ENCODE data around the gene SCAF4. TPM values are rescaled to one million over a fixed set of nuclear protein-coding genes. Genes with fewer than 3 reads are reported as not detected.
"Not testable (repeated sequence)": the region's sequence is repeated elsewhere in the genome, so short reads cannot be mapped to it uniquely, and the experiment has no call there.

Gene SCAF4
- total RNA-seq, 5 donors from 2014 or later (not counting 1 experiment from before 2014, with no cell fraction given), result 57.5 to 71.9 (median 62.4) TPM

DNA sequence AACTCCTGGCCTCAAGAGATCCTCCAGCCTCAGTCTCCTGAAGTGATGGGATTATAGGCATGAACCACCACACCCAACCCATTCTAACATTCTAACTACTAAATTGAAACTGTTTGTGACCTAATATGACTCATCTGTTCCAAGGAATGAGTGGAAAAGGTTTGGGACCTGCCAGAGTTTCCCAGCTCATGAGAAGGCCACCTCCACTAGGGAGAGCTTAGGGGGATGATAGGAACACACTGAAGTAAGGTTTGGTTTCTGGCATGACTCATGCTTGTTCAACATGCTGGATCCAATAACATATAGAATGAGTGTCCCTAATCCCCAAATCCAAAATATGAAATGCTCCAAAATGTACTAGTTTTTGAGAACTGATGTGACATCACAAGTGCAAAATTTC lies 18.9 kb upstream of the SCAF4 start:
- ChIA-PET CTCF (no interaction called here), POLR2A (no interaction called here)
- Mint-ChIP-seq H3K4me1 (no peaks in the 10 kb centered on the region), H3K36me3 (peaks cover 6% of the 10 kb centered on the region), H3K27me3 (peaks cover under 1 to 6% of the 10 kb centered on the region in 2 donors), H3K4me3 (no peak overlapping the region), H3K9me3 (peaks cover 0 to 6% (median 2%) of the 10 kb centered on the region in 3 donors), H3K27ac (no peak overlapping the region)
- Histone ChIP-seq H3K27me3 (replicated peaks in 1 of 2; ENCODE audit: control insufficient read depth in 2 of 2, extremely low read depth in 1 of 2, insufficient read depth in 2 of 2, low read length in 1 of 2) (peaks cover 0 to 8% of the 10 kb centered on the region in 2 experiments), H3K4me3 (ENCODE audit: control insufficient read depth in 1 of 2, extremely low read depth in 1 of 2, low read length in 1 of 2) (no peak overlapping the region), H3K27ac (ENCODE audit: low read length) (no peak overlapping the region), H3K9me3 (no peaks in the 10 kb centered on the region), H3K36me3 (ENCODE audit: control insufficient read depth in 2 of 2, extremely low read depth in 1 of 2, insufficient read depth in 1 of 2, low read length in 1 of 2) (no peaks in the 10 kb centered on the region), H3K4me1 (ENCODE audit: control insufficient read depth in 1 of 2, extremely low read depth in 1 of 2, insufficient read depth in 2 of 2, low read length in 2 of 2) (no peaks in the 10 kb centered on the region)
- ATAC-seq (replicated peaks in 1 of 4), result no peak
- no peak for DNase-seq

DNA sequence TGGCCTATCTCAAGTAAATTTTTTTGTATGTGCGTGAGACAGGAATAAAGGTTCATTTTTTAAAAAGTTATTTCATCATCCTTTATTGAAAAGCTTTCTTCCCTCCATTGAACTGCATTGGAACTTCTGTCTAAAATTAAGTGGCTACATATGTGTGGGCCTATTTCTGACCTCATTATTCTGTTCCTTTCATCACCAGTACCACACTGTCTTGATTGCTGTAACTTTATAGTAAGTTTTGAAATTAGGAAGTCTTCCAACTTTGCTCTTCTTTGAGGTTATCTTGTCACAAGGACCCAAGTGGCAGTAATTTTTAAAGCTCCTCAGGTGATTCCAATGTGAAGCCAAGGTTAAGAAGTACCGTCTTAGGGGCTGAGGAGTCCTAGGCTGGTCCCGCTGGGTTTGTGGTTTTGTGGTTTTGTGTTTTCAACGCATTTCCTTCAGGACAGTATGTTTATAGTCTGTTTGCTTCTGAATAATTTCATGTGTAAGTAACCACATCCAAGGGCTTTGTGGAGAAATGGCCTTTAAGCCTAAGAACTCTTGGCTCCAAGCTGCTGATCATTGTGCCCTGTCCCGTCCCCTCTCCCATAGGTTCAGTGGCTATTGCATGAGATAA lies 12.4 kb upstream of the SCAF4 start:
- DNase-seq, result no peak
- Mint-ChIP-seq H3K27me3 (peaks cover 0 to 4% of the 10 kb centered on the region in 2 donors), H3K27ac (no peak overlapping the region), H3K36me3 (peaks cover 12% of the 10 kb centered on the region), H3K4me3 (no peak overlapping the region), H3K4me1 (peaks cover 0 to 3% (median 0%) of the 10 kb centered on the region in 3 donors), H3K9me3 (peaks cover 0 to 9% (median 3%) of the 10 kb centered on the region in 3 donors)
- ChIA-PET POLR2A (interaction anchor here in 1 of 2 donors (0.6 kb wide), 1 partner anchor 1027 kb away, joined by 5 read pairs; the partner anchor contains the start of gene PAXBP1), CTCF (no interaction called here)
- no peak for ATAC-seq (replicated peaks in 1 of 4)
- Histone ChIP-seq H3K4me3 (ENCODE audit: control insufficient read depth in 1 of 2, extremely low read depth in 1 of 2, low read length in 1 of 2) (no peak overlapping the region), H3K4me1 (ENCODE audit: control insufficient read depth in 1 of 2, extremely low read depth in 1 of 2, insufficient read depth in 2 of 2, low read length in 2 of 2) (no peaks in the 10 kb centered on the region), H3K36me3 (ENCODE audit: control insufficient read depth in 2 of 2, extremely low read depth in 1 of 2, insufficient read depth in 1 of 2, low read length in 1 of 2) (no peaks in the 10 kb centered on the region), H3K27ac (ENCODE audit: low read length) (no peak overlapping the region), H3K9me3 (no peaks in the 10 kb centered on the region), H3K27me3 (replicated peaks in 1 of 2; ENCODE audit: control insufficient read depth in 2 of 2, extremely low read depth in 1 of 2, insufficient read depth in 2 of 2, low read length in 1 of 2) (peaks cover 0 to 1% of the 10 kb centered on the region in 2 experiments)
- WGBS (ENCODE audit: insufficient coverage), result no CpG with 5 or more reads among the region's 5 CpGs

DNA sequence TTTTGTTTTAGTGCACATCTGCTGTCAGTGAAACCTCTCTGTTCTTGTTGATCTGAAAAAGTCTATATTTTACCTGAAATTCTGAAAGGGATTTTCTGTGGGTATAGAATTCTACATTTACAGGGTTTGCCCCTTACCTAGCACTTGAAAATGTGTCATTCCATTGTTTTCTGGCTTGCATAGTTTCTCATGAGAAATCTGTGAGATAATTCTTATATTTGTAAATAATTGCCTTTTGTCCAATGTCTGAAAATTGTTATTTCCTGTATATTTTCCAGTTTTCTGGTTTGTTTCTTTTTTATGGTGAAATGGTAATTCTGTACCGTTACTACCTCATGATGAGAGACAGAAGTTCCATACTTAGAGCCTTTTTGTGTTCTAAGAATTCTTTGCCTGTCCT lies 11.8 kb upstream of the SCAF4 start:
- no peak overlapping the region for H3K4me3 Mint-ChIP-seq
- Histone ChIP-seq H3K4me1 (ENCODE audit: control insufficient read depth in 1 of 2, extremely low read depth in 1 of 2, insufficient read depth in 2 of 2, low read length in 2 of 2) (no peaks in the 10 kb centered on the region), H3K36me3 (ENCODE audit: control insufficient read depth in 2 of 2, extremely low read depth in 1 of 2, insufficient read depth in 1 of 2, low read length in 1 of 2) (no peaks in the 10 kb centered on the region), H3K4me3 (ENCODE audit: control insufficient read depth in 1 of 2, extremely low read depth in 1 of 2, low read length in 1 of 2) (no peak overlapping the region), H3K27me3 (replicated peaks in 1 of 2; ENCODE audit: control insufficient read depth in 2 of 2, extremely low read depth in 1 of 2, insufficient read depth in 2 of 2, low read length in 1 of 2) (no peaks in the 10 kb centered on the region), H3K9me3 (no peaks in the 10 kb centered on the region), H3K27ac (ENCODE audit: low read length) (no peak overlapping the region)
- H3K27ac Mint-ChIP-seq, result no peak overlapping the region
- ATAC-seq (replicated peaks in 1 of 4) (no peak), DNase-seq (no peak)
- H3K9me3 Mint-ChIP-seq, result peaks cover 0 to 9% (median 3%) of the 10 kb centered on the region in 3 donors
- ChIA-PET POLR2A (interaction anchor here in 1 of 2 donors (0.6 kb wide), 1 partner anchor 1028 kb away, joined by 5 read pairs; the partner anchor contains the start of gene PAXBP1), CTCF (no interaction called here)
- H3K4me1 Mint-ChIP-seq, result peaks cover 0 to 3% (median 0%) of the 10 kb centered on the region in 3 donors
- peaks cover 12% of the 10 kb centered on the region for H3K36me3 Mint-ChIP-seq
- WGBS (ENCODE audit: insufficient coverage), result no CpG with 5 or more reads among the region's 1 CpG
- H3K27me3 Mint-ChIP-seq, result no peaks in the 10 kb centered on the region

DNA sequence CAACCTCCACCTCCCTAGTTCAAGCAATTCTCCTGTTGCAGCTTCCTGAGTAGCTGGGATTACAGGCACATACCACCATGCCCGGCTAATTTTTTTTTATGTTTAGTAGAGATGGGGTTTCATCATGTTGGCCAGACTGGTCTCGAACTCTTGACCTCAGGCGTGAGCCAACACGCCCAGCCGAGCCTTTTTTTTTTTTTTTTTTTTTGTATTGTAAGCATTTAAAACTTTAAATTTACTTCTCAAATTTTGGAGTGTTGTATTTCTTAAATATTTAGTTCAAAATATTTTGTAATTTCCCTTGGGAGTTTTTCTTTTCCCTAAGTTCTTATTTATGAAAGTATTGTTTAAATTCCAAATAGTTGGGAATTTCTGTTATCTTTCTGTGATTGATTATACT lies 9.2 kb upstream of the SCAF4 start:
- no peak overlapping the region for H3K4me3 Mint-ChIP-seq
- Histone ChIP-seq H3K27ac (ENCODE audit: low read length) (no peak overlapping the region), H3K9me3 (no peaks in the 10 kb centered on the region), H3K36me3 (ENCODE audit: control insufficient read depth in 2 of 2, extremely low read depth in 1 of 2, insufficient read depth in 1 of 2, low read length in 1 of 2) (no peaks in the 10 kb centered on the region), H3K27me3 (replicated peaks in 1 of 2; ENCODE audit: control insufficient read depth in 2 of 2, extremely low read depth in 1 of 2, insufficient read depth in 2 of 2, low read length in 1 of 2) (no peaks in the 10 kb centered on the region), H3K4me1 (ENCODE audit: control insufficient read depth in 1 of 2, extremely low read depth in 1 of 2, insufficient read depth in 2 of 2, low read length in 2 of 2) (no peaks in the 10 kb centered on the region), H3K4me3 (ENCODE audit: control insufficient read depth in 1 of 2, extremely low read depth in 1 of 2, low read length in 1 of 2) (no peak overlapping the region)
- CTCF ChIA-PET, result no interaction called here
- peaks cover 0 to 3% (median under 1%) of the 10 kb centered on the region in 3 donors for H3K4me1 Mint-ChIP-seq
- H3K36me3 Mint-ChIP-seq, result peaks cover 8% of the 10 kb centered on the region
- DNase-seq (no peak), ATAC-seq (replicated peaks in 1 of 4) (no peak)
- POLR2A ChIA-PET, result no interaction called here
- WGBS (ENCODE audit: insufficient coverage), result no CpG with 5 or more reads among the region's 5 CpGs
- no peak overlapping the region for H3K27ac Mint-ChIP-seq
- H3K27me3 Mint-ChIP-seq, result no peaks in the 10 kb centered on the region
- peaks cover 0 to 6% (median 3%) of the 10 kb centered on the region in 3 donors for H3K9me3 Mint-ChIP-seq

DNA sequence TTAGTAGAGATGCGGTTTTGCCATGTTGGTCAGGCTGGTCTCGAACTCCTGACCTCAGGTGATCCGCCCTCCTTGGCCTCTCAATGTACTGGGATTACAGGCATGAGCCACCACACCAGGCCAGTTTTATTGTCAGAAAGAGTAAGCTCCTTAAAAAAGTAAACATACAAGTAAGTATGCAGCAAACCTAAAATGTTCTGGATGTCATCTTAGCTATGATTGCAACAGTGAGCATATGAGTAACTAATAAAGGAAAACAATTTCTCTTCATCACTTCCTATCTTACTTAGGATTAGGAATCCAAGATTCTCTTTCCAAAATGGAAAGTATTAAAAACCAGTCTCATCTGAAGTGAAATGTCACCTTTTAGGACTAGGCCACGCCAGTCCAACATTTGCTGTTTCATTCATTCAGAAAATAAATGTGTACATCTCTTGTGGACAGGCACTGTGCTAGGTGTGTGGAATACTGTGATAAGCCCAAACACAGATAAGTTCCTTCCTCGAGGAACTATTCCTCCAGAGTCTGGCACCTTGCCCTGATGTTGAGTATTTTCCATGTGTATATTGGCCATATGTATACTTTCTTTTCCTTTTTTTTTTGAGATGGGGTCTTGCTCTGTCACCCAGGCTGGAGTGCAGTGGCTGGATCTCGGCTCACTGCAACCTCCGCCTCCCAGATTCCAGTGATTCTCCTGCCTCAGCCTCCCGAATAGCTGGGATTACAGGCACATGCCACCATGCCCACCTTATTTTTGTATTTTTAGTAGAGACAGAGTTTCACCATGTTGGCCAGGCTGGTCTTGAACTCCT lies 5.9 kb upstream of the SCAF4 start:
- H3K9me3 ChIP-seq; H3K36me3 ChIP-seq (ENCODE audit: control insufficient read depth in 2 of 2, extremely low read depth in 1 of 2, insufficient read depth in 1 of 2, low read length in 1 of 2); H3K4me3 ChIP-seq (ENCODE audit: control insufficient read depth in 1 of 2, extremely low read depth in 1 of 2, low read length in 1 of 2); H3K4me3 Mint-ChIP-seq; H3K27me3 Mint-ChIP-seq; H3K27ac ChIP-seq (ENCODE audit: low read length); H3K9me3 Mint-ChIP-seq; H3K36me3 Mint-ChIP-seq; H3K27ac Mint-ChIP-seq; POLR2A ChIA-PET; DNase-seq; ATAC-seq (replicated peaks in 1 of 4); H3K27me3 ChIP-seq (replicated peaks in 1 of 2; ENCODE audit: control insufficient read depth in 2 of 2, extremely low read depth in 1 of 2, insufficient read depth in 2 of 2, low read length in 1 of 2): not testable (repeated sequence)
- 70% methylated on average over 2 of the region's 8 CpGs for WGBS (ENCODE audit: insufficient coverage)
- H3K4me1 ChIP-seq (ENCODE audit: control insufficient read depth in 1 of 2, extremely low read depth in 1 of 2, insufficient read depth in 2 of 2, low read length in 2 of 2), result peaks cover 8 to 14% of the 10 kb centered on the region in 2 experiments
- CTCF ChIA-PET, result interaction anchor here in 1 of 2 donors (0.7 to 0.8 kb wide), 3 partner anchors 33 to 864 kb away, joined by 3 to 4 read pairs (median 3); no protein-coding TSS in a partner anchor
- peaks cover 3 to 12% (median 10%) of the 10 kb centered on the region in 3 donors for H3K4me1 Mint-ChIP-seq

DNA sequence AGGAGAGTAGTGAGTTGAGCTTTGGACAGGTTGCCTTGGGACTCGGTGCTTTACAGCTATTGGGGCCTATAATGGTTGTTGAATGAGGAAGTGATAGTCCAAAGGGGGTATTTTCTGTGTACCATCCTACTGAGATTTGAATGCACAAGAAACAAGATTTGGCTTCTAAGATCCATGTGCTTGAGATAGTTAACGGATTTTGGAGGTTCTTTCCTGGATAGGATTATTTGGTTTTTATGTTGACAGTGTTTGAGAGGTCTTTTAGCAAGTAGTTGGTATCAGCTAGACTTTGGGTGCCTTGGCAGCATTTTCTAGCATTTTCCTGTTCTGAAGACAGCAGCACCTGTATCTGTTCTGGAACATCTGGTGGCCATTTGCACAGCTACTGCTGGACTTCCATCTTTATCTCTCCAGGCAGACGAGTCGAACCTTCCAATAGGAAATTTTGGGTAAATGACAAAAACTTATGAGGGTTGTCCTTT lies 3.6 kb upstream of the SCAF4 start:
- Histone ChIP-seq H3K9me3 (no peaks in the 10 kb centered on the region), H3K4me3 (ENCODE audit: control insufficient read depth in 1 of 2, extremely low read depth in 1 of 2, low read length in 1 of 2) (no peak overlapping the region), H3K27me3 (replicated peaks in 1 of 2; ENCODE audit: control insufficient read depth in 2 of 2, extremely low read depth in 1 of 2, insufficient read depth in 2 of 2, low read length in 1 of 2) (no peaks in the 10 kb centered on the region), H3K36me3 (ENCODE audit: control insufficient read depth in 2 of 2, extremely low read depth in 1 of 2, insufficient read depth in 1 of 2, low read length in 1 of 2) (no peaks in the 10 kb centered on the region), H3K4me1 (ENCODE audit: control insufficient read depth in 1 of 2, extremely low read depth in 1 of 2, insufficient read depth in 2 of 2, low read length in 2 of 2) (peaks cover 14 to 24% of the 10 kb centered on the region in 2 experiments), H3K27ac (ENCODE audit: low read length) (no peak overlapping the region)
- Mint-ChIP-seq H3K4me1 (peaks cover 3 to 12% (median 10%) of the 10 kb centered on the region in 3 donors), H3K9me3 (no peaks in the 10 kb centered on the region), H3K27me3 (no peaks in the 10 kb centered on the region), H3K4me3 (no peak overlapping the region), H3K36me3 (no peaks in the 10 kb centered on the region), H3K27ac (peak overlapping the region in 1 of 2 donors; percentile 41)
- ChIA-PET CTCF (interaction anchor here in 1 of 2 donors (0.6 kb wide), 1 partner anchor 871 kb away, joined by 8 read pairs; no protein-coding TSS in a partner anchor), POLR2A (no interaction called here)
- whole genome bisulfite sequencing (ENCODE audit: insufficient coverage), result 90% methylated on average over 2 of the region's 4 CpGs
- ATAC-seq (replicated peaks in 1 of 4), result no peak
- DNase-seq, result no peak
